Hepatocyte (in vitro differentiated cells): Measurements from ENCODE around the gene CRYBG2. TPM values are rescaled to one million over a fixed set of nuclear protein-coding genes. Genes with fewer than 3 reads are reported as not detected.

Experiments
- DNase-seq: peaks from one replicate; pipeline ENCODE4 v3.0.0-alpha.2; 2016; ENCODE audit warnings: low spot score
- H2AFZ ChIP-seq: fragments of 200-600 bp; sonication (generic); 2 replicates; pipeline ENCODE4 v1.6.0; 2016; ENCODE audit warnings: antibody characterized with exemption, mild to moderate bottlenecking
- H3K27ac ChIP-seq: fragments of 200-600 bp; sonication (generic); 2 replicates; pipeline ENCODE4 v1.5.1; 2016; ENCODE audit warnings: mild to moderate bottlenecking
- H3K27me3 ChIP-seq: fragments of 200-600 bp; sonication (generic); 2 replicates; pipeline ENCODE4 v1.6.1; 2016
- H3K36me3 ChIP-seq: fragments of 200-600 bp; sonication (generic); replicated peaks from 2 replicates; pipeline ENCODE4 v1.5.1; 2016; ENCODE audit warnings: low read depth; ENCODE audit not compliant: insufficient read depth
- H3K4me1 ChIP-seq: fragments of 200-600 bp; sonication (generic); 2 replicates; pipeline ENCODE4 v1.5.1; 2016; ENCODE audit warnings: mild to moderate bottlenecking, moderate library complexity; ENCODE audit not compliant: insufficient read depth
- H3K4me2 ChIP-seq: fragments of 200-600 bp; sonication (generic); 2 replicates; pipeline ENCODE4 v1.6.0; 2016
- H3K4me3 ChIP-seq: fragments of 200-600 bp; sonication (generic); 2 replicates; pipeline ENCODE4 v1.5.1; 2016; ENCODE audit warnings: mild to moderate bottlenecking
- H3K79me2 ChIP-seq: fragments of 200-600 bp; sonication (generic); 2 replicates; pipeline ENCODE4 v1.6.0; 2017; ENCODE audit warnings: mild to moderate bottlenecking
- H3K9me2 ChIP-seq: fragments of 200-600 bp; sonication (generic); replicated peaks from 2 replicates; pipeline ENCODE4 v1.6.0; 2017; ENCODE audit warnings: mild to moderate bottlenecking; ENCODE audit not compliant: insufficient read depth
- H3K9me3 ChIP-seq: fragments of 200-600 bp; sonication (generic); 2 replicates; pipeline ENCODE4 v1.5.1; 2016; ENCODE audit warnings: low read depth, mild to moderate bottlenecking
- H4K20me1 ChIP-seq: fragments of 200-600 bp; sonication (generic); 2 replicates; pipeline ENCODE4 v1.6.0; 2016; ENCODE audit warnings: mild to moderate bottlenecking; ENCODE audit not compliant: insufficient read depth, poor library complexity, severe bottlenecking
- EZH2 ChIP-seq: fragments of 200-600 bp; sonication (generic); IDR thresholded peaks from 2 replicates; pipeline ENCODE4 v1.6.1; 2016; ENCODE audit warnings: antibody characterized with exemption, mild to moderate bottlenecking, borderline replicate concordance
- EZH2phosphoT487 ChIP-seq: fragments of 200-600 bp; sonication (generic); IDR thresholded peaks from one replicate; pipeline ENCODE4 v1.6.1; 2018; ENCODE audit warnings: antibody characterized with exemption, mild to moderate bottlenecking, low read depth, moderate library complexity; ENCODE audit not compliant: unreplicated experiment, severe bottlenecking
- WGBS: methylation state at CpG from one replicate; pipeline ENCODE4 v1.1.6; 2016; ENCODE audit warnings: low lambda C conversion rate; ENCODE audit errors: missing lambda C conversion rate; 5-methylcytosine and 5-hydroxymethylcytosine counted together
- polyA plus RNA-seq: library from polyadenylated mRNA; unstranded; fragments of >200 nt; fragmentation: Nextera tagmentation; extraction: Ambion mirVana; gene quantifications from 2 replicates; pipeline ENCODE4 v1.2.1, GENCODE V29; 2016
- total RNA-seq: library from RNA; depleted of rRNA; stranded (reverse); fragments of >200 nt; gene quantifications from 2 replicates; pipeline ENCODE4 v1.2.3, GENCODE V29; 2014
- TF ChIP-seq, protein P1 (sequence below): fragments of 200-600 bp; sonication (generic); IDR thresholded peaks from 2 replicates; pipeline ENCODE4 v1.5.1; 2016; ENCODE audit warnings: antibody characterized with exemption, mild to moderate bottlenecking; ENCODE audit not compliant: poor library complexity

The CRYBG2 gene
- total and polyA plus RNA-seq, 2 experiments from 2014 or later: 15.6 to 20.1 TPM

DNA sequence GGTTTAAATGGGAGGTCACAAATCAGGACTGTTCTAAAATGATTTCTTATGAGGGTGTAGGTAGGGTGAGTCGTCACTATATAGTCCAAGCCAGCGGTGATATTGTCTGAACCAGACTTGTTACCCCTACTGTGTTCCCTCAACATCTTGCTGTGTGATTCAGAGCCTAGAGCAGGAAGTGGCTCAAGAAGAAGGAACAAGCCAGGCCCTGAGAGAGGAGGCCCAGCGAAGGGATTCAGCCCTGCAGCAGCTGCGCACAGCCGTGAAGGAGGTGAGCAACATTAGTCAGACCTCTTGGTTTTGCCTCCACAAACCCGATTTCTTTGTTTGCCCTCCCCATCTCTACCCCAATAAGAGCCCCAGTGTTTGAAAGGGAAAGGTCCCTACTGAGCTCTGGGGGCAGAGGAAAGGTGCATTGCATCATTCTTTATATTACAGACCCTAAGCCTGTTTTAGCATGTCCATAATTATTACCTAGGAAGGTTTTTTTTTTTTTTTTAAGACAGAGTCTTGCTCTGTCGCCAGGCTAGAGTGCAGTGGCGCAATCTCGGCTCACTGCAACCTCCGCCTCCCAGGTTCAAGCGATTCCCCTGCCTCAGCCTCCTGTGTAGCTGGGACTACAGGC lies 79.0 kb downstream of the CRYBG2 start:
- Histone ChIP-seq H3K9me3 (no peaks in the 10 kb centered on the region), H3K36me3 (no peaks in the 10 kb centered on the region), H3K4me1 (peaks cover 44% of the 10 kb centered on the region), H3K9me2 (no peaks in the 10 kb centered on the region), H3K27me3 (no peaks in the 10 kb centered on the region), H3K79me2 (peaks cover 5% of the 10 kb centered on the region), H3K4me3 (no peak overlapping the region), H3K4me2 (no peak overlapping the region), H3K27ac (peak overlapping the region; percentile 94), H2AFZ (no peak overlapping the region), H4K20me1 (no peaks in the 10 kb centered on the region)
- DNase-seq: no peak
- TF ChIP-seq EZH2 (no peak), EZH2phosphoT487 (no peak)
- TF ChIP-seq, protein P1, sequence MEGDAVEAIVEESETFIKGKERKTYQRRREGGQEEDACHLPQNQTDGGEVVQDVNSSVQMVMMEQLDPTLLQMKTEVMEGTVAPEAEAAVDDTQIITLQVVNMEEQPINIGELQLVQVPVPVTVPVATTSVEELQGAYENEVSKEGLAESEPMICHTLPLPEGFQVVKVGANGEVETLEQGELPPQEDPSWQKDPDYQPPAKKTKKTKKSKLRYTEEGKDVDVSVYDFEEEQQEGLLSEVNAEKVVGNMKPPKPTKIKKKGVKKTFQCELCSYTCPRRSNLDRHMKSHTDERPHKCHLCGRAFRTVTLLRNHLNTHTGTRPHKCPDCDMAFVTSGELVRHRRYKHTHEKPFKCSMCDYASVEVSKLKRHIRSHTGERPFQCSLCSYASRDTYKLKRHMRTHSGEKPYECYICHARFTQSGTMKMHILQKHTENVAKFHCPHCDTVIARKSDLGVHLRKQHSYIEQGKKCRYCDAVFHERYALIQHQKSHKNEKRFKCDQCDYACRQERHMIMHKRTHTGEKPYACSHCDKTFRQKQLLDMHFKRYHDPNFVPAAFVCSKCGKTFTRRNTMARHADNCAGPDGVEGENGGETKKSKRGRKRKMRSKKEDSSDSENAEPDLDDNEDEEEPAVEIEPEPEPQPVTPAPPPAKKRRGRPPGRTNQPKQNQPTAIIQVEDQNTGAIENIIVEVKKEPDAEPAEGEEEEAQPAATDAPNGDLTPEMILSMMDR: no peak
- 93% methylated on average over 11 of the region's 11 CpGs for WGBS

Other genes with a start within 250 kb of the CRYBG2 start
- 12.5 and 16.8 TPM in 2 replicates for gene PDIK1L, start 242.3 kb downstream of the CRYBG2 start, total RNA-seq
- 2.6 and 4.4 TPM in 2 replicates for gene PDIK1L, start 242.3 kb downstream of the CRYBG2 start, polyA plus RNA-seq
- gene FAM110D, start 195.1 kb downstream of the CRYBG2 start, total RNA-seq: 0.10 and 0.16 TPM in 2 replicates
- gene FAM110D, start 195.1 kb downstream of the CRYBG2 start, polyA plus RNA-seq: 0.40 and 0.44 TPM in 2 replicates
- not detected in 2 replicates for gene C1orf232, start 185.2 kb downstream of the CRYBG2 start, total RNA-seq
- not detected in 2 replicates for gene C1orf232, start 185.2 kb downstream of the CRYBG2 start, polyA plus RNA-seq
- 20.5 and 25.7 TPM in 2 replicates for gene ZNF593, start 184.2 kb downstream of the CRYBG2 start, total RNA-seq
- 69.1 and 71.8 TPM in 2 replicates for gene ZNF593, start 184.2 kb downstream of the CRYBG2 start, polyA plus RNA-seq
- gene ZNF593OS, start 182.3 kb downstream of the CRYBG2 start, total RNA-seq: 0.10 TPM in 1 of 2 replicates, not detected in the other
- 0.45 and 2.1 TPM in 2 replicates for gene ZNF593OS, start 182.3 kb downstream of the CRYBG2 start, polyA plus RNA-seq
- 13.3 and 18.1 TPM in 2 replicates for gene CNKSR1, start 176.6 kb downstream of the CRYBG2 start, total RNA-seq
- gene CNKSR1, start 176.6 kb downstream of the CRYBG2 start, polyA plus RNA-seq: 31.4 and 38.6 TPM in 2 replicates
- not detected in 2 replicates for gene CATSPER4, start 163.5 kb downstream of the CRYBG2 start, total RNA-seq
- gene CATSPER4, start 163.5 kb downstream of the CRYBG2 start, polyA plus RNA-seq: 0.07 TPM in 1 of 2 replicates, not detected in the other
- gene CEP85, start 119.9 kb downstream of the CRYBG2 start, total RNA-seq: 11.4 and 14.6 TPM in 2 replicates
- gene CEP85, start 119.9 kb downstream of the CRYBG2 start, polyA plus RNA-seq: 12.4 and 15.3 TPM in 2 replicates
- gene SH3BGRL3, start 74.0 kb downstream of the CRYBG2 start, total RNA-seq: 35.9 and 36.6 TPM in 2 replicates
- 411 and 420 TPM in 2 replicates for gene SH3BGRL3, start 74.0 kb downstream of the CRYBG2 start, polyA plus RNA-seq
- gene UBXN11, start 47.5 kb downstream of the CRYBG2 start, total RNA-seq: 3.1 and 6.9 TPM in 2 replicates
- 17.1 and 34.0 TPM in 2 replicates for gene UBXN11, start 47.5 kb downstream of the CRYBG2 start, polyA plus RNA-seq
- 1.2 and 8.1 TPM in 2 replicates for gene CD52, start 36.2 kb downstream of the CRYBG2 start, total RNA-seq
- gene CD52, start 36.2 kb downstream of the CRYBG2 start, polyA plus RNA-seq: 3.9 and 12.9 TPM in 2 replicates
- not detected in 2 replicates for gene ZNF683, start 18.6 kb upstream of the CRYBG2 start, total RNA-seq
- gene ZNF683, start 18.6 kb upstream of the CRYBG2 start, polyA plus RNA-seq: not detected in 2 replicates
- 0.43 and 0.64 TPM in 2 replicates for gene LIN28A, start 56.7 kb upstream of the CRYBG2 start, total RNA-seq
- 0.13 and 0.23 TPM in 2 replicates for gene LIN28A, start 56.7 kb upstream of the CRYBG2 start, polyA plus RNA-seq
- 34.2 and 42.9 TPM in 2 replicates for gene DHDDS, start 78.2 kb upstream of the CRYBG2 start, total RNA-seq
- 44.9 and 53.9 TPM in 2 replicates for gene DHDDS, start 78.2 kb upstream of the CRYBG2 start, polyA plus RNA-seq
- gene HMGN2, start 118.3 kb upstream of the CRYBG2 start, total RNA-seq: 214 and 215 TPM in 2 replicates
- 467 and 520 TPM in 2 replicates for gene HMGN2, start 118.3 kb upstream of the CRYBG2 start, polyA plus RNA-seq
- gene RPS6KA1, start 175.6 kb upstream of the CRYBG2 start, total RNA-seq: 30.6 and 36.2 TPM in 2 replicates
- 27.1 and 30.2 TPM in 2 replicates for gene RPS6KA1, start 175.6 kb upstream of the CRYBG2 start, polyA plus RNA-seq